Upper lobe of left lung (tissue), 6 donors: ENCODE measurements around the gene TFB1M. TPM values are rescaled to one million over a fixed set of nuclear protein-coding genes. Genes with fewer than 3 reads are reported as not detected.

Source experiments
- ATAC-seq, 2 donors: fragments of 200-7000 bp; cut with Tn5 transposase; one replicate each; pipeline ENCODE4 v1.9.1; 2022; ENCODE audit warnings: mild to moderate bottlenecking in 2 of 2, moderate library complexity in 2 of 2; ENCODE audit not compliant: low FRiP score in 2 of 2
- DNase-seq, 2 donors: peaks; one replicate each; pipeline ENCODE4 v3.0.0-alpha.2; 2019 to 2020
- H3K27ac ChIP-seq, 4 donors: fragments of 200-600 bp; sonication (generic); one replicate each; pipeline ENCODE4 v1.5.1; 2016 to 2019
- H3K27me3 ChIP-seq, 4 donors: fragments of 200-600 bp; sonication (generic); one replicate each; pipeline ENCODE4 v1.5.1; 2017 to 2019
- H3K36me3 ChIP-seq, 4 donors: fragments of 200-600 bp; sonication (generic); one replicate each; pipeline ENCODE4 v1.5.1; 2016 to 2019
- H3K4me1 ChIP-seq, 4 donors: fragments of 200-600 bp; sonication (generic); one replicate each; pipeline ENCODE4 v1.5.1; 2018 to 2019
- H3K4me3 ChIP-seq, 4 donors: fragments of 200-600 bp; sonication (generic); one replicate each; pipeline ENCODE4 v1.5.1; 2017 to 2019; ENCODE audit warnings: mild to moderate bottlenecking in 2 of 4, moderate library complexity in 1 of 4
- H3K9me3 ChIP-seq, 4 donors: fragments of 200-600 bp; sonication (generic); one replicate each; pipeline ENCODE4 v1.5.1; 2018 to 2019
- EP300 ChIP-seq, 4 donors: sonication (generic); formaldehyde crosslinking; IDR thresholded peaks; one replicate each; pipeline ENCODE4 v1.5.1; 2017; ENCODE audit warnings: antibody characterized with exemption in 4 of 4, control low read depth in 2 of 4
- POLR2A ChIP-seq, 4 donors: fragments of 450-650 bp; IDR thresholded peaks; one replicate each; pipeline ENCODE4 v1.5.1; 2016 to 2017; ENCODE audit warnings: antibody characterized with exemption in 4 of 4, mild to moderate bottlenecking in 2 of 4
- POLR2AphosphoS5 ChIP-seq, 2 donors: sonication (generic); formaldehyde crosslinking; IDR thresholded peaks; one replicate each; pipeline ENCODE4 v1.5.1; 2017; ENCODE audit warnings: antibody characterized with exemption in 2 of 2
- WGBS, 2 donors: methylation state at CpG; one replicate each; pipeline ENCODE4 v1.1.5; 2017 to 2018; 5-methylcytosine and 5-hydroxymethylcytosine counted together
- total RNA-seq, 6 donors: library from RNA; depleted of rRNA in 4 of 6; stranded (reverse); fragments of >200 nt in 4 of 6; gene quantifications; one replicate each; pipeline versions ENCODE4 v1.1.0 to v1.2.1, GENCODE V29; 2016 to 2021
- TF ChIP-seq, protein P1 (sequence below), 6 experiments: fragments of 450-650 bp in 4 of 6; fragments of 200-600 bp in 2 of 6; sonication (generic) in 2 of 6; IDR thresholded peaks; one replicate each; pipeline ENCODE4 v1.5.1; 2016 to 2019; ENCODE audit warnings: antibody characterized with exemption in 6 of 6
- donor health status: DM: no; HTN: no; CAD: no; lungs with moderate emphysema.
- donor health status: DM: no; HTN: yes; CAD: no; lungs with severe emphysema.

TFB1M gene
- total RNA-seq, 6 donors from 2014 or later = 4.2 to 19.6 (median 15.0) TPM

DNA sequence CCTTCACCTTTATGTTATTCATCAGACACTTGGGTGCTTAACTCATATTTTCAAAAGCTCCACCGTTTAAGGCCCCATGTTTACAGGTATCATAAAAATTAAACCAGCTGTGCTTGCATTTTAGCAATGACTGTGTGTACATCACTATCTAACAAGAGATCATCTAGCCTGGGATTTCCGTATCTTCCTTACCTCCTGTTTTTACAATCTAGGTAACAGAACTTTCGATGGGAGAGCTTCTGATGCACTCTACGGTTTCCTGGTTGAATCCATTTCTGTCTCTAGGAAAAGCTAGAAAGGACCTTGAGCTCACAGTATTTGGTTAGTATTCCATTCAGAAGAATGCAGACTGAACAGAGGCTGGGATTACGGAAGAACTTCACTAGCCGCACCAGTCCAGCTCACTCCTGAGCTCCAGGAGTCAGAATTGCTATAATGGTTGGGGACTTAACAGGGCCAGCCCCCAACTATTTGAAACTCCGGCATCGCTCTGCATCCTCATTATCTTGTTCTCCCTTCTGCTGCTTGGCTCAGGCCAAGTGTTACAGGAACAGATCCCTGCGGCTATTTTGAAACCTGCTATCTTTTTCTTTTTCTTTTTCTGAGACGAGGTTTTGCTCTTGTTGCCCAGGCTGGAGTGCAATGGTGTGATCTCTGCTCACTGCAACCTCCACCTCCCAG lies 63.4 kb downstream of the TFB1M start:
- 96% methylated on average over 10 of the region's 10 CpGs for WGBS, 2 donors

DNA sequence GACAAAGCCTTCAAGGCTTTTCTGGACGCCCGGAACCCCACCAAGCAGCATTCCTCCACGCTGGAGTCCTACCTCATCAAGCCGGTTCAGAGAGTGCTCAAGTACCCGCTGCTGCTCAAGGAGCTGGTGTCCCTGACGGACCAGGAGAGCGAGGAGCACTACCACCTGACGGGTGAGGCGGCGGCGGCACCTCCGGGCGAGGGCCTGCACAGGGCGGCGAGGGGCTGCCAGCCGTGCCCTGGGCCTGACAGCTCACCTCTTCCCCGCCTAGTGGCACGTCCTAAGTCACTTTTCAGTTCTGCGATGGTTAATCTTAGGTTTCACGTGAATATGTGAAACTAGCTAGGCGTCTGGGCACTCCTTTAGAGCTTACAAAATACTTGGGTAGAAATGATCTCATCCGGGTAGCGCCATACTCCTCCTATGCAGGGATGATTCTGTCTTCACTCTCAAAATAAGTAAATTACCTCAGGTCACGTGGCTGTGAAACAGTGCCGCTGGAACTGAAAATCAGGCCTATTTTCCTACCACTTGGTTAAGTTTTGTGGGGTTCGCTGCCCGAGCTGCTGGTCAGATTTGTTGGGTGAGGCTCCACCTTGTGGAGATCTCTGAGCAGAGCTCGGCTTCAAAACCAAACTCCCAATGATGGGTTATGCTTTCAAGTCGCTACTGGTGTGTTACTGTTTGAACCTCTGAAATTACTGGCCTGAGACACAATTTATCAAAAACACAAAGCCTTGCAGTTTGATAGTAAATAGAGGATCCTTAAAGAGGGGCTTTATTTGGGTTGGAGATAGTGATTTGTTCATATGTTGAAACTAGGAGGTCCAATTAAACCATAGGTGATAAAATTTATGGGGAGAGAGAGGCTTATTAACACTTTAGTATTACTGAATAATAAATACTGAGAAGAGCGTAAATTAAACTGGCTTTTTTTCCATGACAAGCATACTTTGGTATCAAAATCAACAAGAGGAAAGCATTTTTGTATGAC lies 66.0 kb downstream of the TFB1M start:
- ATAC-seq (peak; percentile 79 to 94), DNase-seq (peak; percentile 87 to 88)
- Histone ChIP-seq H3K9me3 (no peaks in the 10 kb centered on the region), H3K4me1 (peaks cover 0 to 11% (median 0%) of the 10 kb centered on the region in 4 donors), H3K36me3 (peaks cover 0 to 10% (median 0%) of the 10 kb centered on the region in 4 donors), H3K27ac (peak overlapping the region; percentile 22 to 72 (median 61)), H3K27me3 (no peaks in the 10 kb centered on the region), H3K4me3 (peak overlapping the region in 3 of 4 donors; percentile 18 to 39 (median 36))
- TF ChIP-seq POLR2AphosphoS5 (IDR thresholded peaks at IDR 0.05) = peak in 1 of 2 donors; percentile 7
- TF ChIP-seq EP300 (IDR thresholded peaks at IDR 0.05) = no peak
- TF ChIP-seq, protein P1, sequence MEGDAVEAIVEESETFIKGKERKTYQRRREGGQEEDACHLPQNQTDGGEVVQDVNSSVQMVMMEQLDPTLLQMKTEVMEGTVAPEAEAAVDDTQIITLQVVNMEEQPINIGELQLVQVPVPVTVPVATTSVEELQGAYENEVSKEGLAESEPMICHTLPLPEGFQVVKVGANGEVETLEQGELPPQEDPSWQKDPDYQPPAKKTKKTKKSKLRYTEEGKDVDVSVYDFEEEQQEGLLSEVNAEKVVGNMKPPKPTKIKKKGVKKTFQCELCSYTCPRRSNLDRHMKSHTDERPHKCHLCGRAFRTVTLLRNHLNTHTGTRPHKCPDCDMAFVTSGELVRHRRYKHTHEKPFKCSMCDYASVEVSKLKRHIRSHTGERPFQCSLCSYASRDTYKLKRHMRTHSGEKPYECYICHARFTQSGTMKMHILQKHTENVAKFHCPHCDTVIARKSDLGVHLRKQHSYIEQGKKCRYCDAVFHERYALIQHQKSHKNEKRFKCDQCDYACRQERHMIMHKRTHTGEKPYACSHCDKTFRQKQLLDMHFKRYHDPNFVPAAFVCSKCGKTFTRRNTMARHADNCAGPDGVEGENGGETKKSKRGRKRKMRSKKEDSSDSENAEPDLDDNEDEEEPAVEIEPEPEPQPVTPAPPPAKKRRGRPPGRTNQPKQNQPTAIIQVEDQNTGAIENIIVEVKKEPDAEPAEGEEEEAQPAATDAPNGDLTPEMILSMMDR (IDR thresholded peaks at IDR 0.05) = peak; percentile 27 to 66 (median 51)
- TF ChIP-seq POLR2A (IDR thresholded peaks at IDR 0.05) = peak in 1 of 4 donors; percentile 20
- WGBS, 2 donors = 53 to 59% methylated on average over 28 to 30 of the region's 30 CpGs

More for the DNA sequence above, 63.4 kb downstream of the TFB1M start:
- Histone ChIP-seq H3K27me3 (no peaks in the 10 kb centered on the region), H3K9me3 (no peaks in the 10 kb centered on the region), H3K36me3 (peaks cover 0 to 26% (median 0%) of the 10 kb centered on the region in 4 donors), H3K4me1 (peaks cover 0 to 11% (median 0%) of the 10 kb centered on the region in 4 donors), H3K27ac (no peak overlapping the region), H3K4me3 (no peak overlapping the region)
- no peak for ATAC-seq
- no peak for DNase-seq
- TF ChIP-seq POLR2AphosphoS5 (IDR thresholded peaks at IDR 0.05) = no peak
- TF ChIP-seq POLR2A (IDR thresholded peaks at IDR 0.05) = no peak
- TF ChIP-seq, protein P1 (IDR thresholded peaks at IDR 0.05) = no peak
- TF ChIP-seq EP300 (IDR thresholded peaks at IDR 0.05) = no peak

GRCh38 chr6:155247618-155248007 lies 66.7 kb downstream of the TFB1M start:
- Histone ChIP-seq H3K4me3 (no peak overlapping the region), H3K4me1 (peaks cover 0 to 11% (median 0%) of the 10 kb centered on the region in 4 donors), H3K27ac (peak overlapping the region in 2 of 4 donors; percentile 68 to 72), H3K36me3 (peaks cover 0 to 3% (median 0%) of the 10 kb centered on the region in 4 donors), H3K27me3 (no peaks in the 10 kb centered on the region), H3K9me3 (no peaks in the 10 kb centered on the region)
- DNase-seq (no peak), ATAC-seq (peak; percentile 16 to 45)
- TF ChIP-seq, protein P1 (IDR thresholded peaks at IDR 0.05) = no peak
- TF ChIP-seq POLR2A (IDR thresholded peaks at IDR 0.05) = no peak
- TF ChIP-seq POLR2AphosphoS5 (IDR thresholded peaks at IDR 0.05) = no peak
- TF ChIP-seq EP300 (IDR thresholded peaks at IDR 0.05) = no peak
- WGBS, 2 donors = 55 to 87% methylated on average over 5 of the region's 5 CpGs

DNA sequence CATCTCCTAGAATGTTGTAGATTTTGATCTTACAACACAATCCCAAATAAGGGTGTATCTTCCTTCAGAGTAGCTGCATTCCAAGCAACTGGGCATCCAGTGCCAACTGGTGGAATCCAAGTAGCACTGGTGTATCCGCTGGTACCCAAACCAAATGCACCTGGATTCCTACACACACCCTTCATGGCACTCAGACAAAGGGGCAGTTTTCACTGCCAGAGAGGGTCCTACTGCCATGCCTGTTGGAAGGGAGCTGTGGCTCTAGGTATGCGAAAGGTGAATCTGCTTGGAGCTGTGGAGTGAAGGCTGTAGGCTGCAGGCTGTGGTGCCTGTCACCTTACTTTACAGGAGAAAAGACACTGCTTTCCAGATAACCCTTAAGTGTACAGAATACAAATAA lies 67.5 kb downstream of the TFB1M start:
- Histone ChIP-seq H3K27me3 (no peaks in the 10 kb centered on the region), H3K36me3 (no peaks in the 10 kb centered on the region), H3K27ac (peak overlapping the region in 1 of 4 donors; percentile 72), H3K9me3 (no peaks in the 10 kb centered on the region), H3K4me3 (no peak overlapping the region), H3K4me1 (peaks cover 0 to 11% (median 0%) of the 10 kb centered on the region in 4 donors)
- no peak for TF ChIP-seq POLR2A (IDR thresholded peaks at IDR 0.05)
- TF ChIP-seq, protein P1 (IDR thresholded peaks at IDR 0.05) = no peak
- TF ChIP-seq EP300 (IDR thresholded peaks at IDR 0.05) = no peak
- no peak for TF ChIP-seq POLR2AphosphoS5 (IDR thresholded peaks at IDR 0.05)
- DNase-seq (no peak), ATAC-seq (no peak)
- 93 to 100% methylated on average over 2 of the region's 2 CpGs for WGBS, 2 donors
